ENCODE measurements around the gene SH2D3C. TPM values are rescaled to one million over a fixed set of nuclear protein-coding genes. Genes with fewer than 3 reads are reported as not detected.

Gene SH2D3C
- total RNA-seq, 1 donor from 2014 or later: 0.17 TPM

DNA sequence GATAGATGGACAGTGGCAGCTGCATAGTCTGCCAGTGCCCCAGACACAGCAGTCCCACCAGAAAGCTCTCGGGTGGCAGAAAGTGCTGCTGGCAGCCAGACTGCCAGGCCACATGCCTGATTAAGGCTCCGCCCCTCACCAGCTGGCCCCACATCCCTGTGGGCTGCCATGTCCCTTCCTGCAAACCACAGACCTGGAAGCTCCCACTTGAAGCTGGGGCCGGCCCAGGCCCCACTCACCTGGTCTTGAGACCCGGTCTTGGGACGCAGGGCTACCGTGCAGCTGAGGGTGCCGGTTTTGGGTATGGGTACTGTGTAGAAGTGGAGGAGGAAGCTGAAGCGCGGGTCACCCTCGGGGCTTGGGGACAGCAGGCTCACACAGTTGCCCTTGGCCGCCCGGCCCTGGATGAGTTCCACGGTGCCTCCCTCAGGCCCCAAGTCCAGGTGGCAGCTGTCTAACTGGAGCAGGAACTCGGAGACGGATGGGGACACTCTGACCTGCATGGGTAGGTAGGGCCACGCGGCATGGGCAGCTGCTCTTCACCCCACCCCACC lies 39.5 kb upstream of the SH2D3C start:
- DNase-seq (ENCODE audit: low read depth): no peak
- H3K36me3 ChIP-seq (ENCODE audit: control insufficient read depth, insufficient read depth, low read length): peaks cover 3% of the 10 kb centered on the region

DNA sequence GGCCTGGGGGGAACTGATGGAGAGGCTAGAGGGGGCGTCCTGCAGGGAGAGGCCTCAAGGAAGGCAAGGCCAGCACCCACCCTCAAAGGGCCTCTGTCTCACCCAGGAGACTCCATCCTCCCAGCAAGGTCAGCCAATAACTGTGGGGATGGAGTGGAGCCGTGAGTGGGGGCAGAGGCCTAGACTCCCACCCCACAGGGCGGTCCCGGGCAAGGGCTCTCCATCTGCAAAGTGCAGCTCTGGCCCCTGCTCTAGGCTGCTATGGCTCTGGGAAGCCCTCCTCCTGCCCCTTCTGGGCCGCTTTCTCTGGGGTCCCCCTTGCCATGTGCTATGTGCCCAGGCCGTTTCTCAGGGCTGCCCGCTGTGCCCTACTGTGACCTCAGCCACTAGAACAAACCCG lies 38.3 kb upstream of the SH2D3C start:
- DNase-seq (ENCODE audit: low read depth): no peak
- no peaks in the 10 kb centered on the region for H3K27me3 ChIP-seq (ENCODE audit: control insufficient read depth, insufficient read depth, low read length)
- peaks cover 5% of the 10 kb centered on the region for H3K36me3 ChIP-seq (ENCODE audit: control insufficient read depth, insufficient read depth, low read length)
- no peak overlapping the region for H3K4me3 ChIP-seq (ENCODE audit: low read depth, low read length)
- TF ChIP-seq, protein P1, sequence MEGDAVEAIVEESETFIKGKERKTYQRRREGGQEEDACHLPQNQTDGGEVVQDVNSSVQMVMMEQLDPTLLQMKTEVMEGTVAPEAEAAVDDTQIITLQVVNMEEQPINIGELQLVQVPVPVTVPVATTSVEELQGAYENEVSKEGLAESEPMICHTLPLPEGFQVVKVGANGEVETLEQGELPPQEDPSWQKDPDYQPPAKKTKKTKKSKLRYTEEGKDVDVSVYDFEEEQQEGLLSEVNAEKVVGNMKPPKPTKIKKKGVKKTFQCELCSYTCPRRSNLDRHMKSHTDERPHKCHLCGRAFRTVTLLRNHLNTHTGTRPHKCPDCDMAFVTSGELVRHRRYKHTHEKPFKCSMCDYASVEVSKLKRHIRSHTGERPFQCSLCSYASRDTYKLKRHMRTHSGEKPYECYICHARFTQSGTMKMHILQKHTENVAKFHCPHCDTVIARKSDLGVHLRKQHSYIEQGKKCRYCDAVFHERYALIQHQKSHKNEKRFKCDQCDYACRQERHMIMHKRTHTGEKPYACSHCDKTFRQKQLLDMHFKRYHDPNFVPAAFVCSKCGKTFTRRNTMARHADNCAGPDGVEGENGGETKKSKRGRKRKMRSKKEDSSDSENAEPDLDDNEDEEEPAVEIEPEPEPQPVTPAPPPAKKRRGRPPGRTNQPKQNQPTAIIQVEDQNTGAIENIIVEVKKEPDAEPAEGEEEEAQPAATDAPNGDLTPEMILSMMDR (IDR thresholded peaks at IDR 0.05; ENCODE audit: insufficient read depth, low read length, poor library complexity, severe bottlenecking): no peak

More for the DNA sequence above, 39.5 kb upstream of the SH2D3C start:
- TF ChIP-seq, protein P1 (IDR thresholded peaks at IDR 0.05; ENCODE audit: insufficient read depth, low read length, poor library complexity, severe bottlenecking): no peak
- Histone ChIP-seq H3K4me3 (ENCODE audit: low read depth, low read length) (no peak overlapping the region), H3K27me3 (ENCODE audit: control insufficient read depth, insufficient read depth, low read length) (no peaks in the 10 kb centered on the region)

DNA sequence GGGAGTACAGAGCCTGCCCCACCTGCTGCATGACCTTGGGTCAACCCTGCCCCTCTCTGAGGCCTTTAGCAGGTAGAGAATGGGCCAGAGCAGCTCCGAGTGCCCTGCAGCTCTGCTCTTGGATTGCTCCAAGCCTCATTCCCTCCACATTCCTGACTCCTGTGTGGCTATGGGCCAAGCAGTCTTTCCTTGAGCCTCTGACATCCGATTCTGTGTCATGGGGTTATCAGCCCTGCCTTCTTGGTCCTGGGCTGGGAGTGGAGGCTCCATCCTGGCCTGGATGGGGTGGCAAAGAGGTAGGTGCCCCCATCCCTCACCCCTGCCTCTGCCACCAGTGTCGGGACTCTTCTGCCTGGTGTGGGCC lies 37.9 kb upstream of the SH2D3C start:
- TF ChIP-seq, protein P1 (IDR thresholded peaks at IDR 0.05; ENCODE audit: insufficient read depth, low read length, poor library complexity, severe bottlenecking): no peak
- Histone ChIP-seq H3K4me3 (ENCODE audit: low read depth, low read length) (no peak overlapping the region), H3K27me3 (ENCODE audit: control insufficient read depth, insufficient read depth, low read length) (no peaks in the 10 kb centered on the region), H3K36me3 (ENCODE audit: control insufficient read depth, insufficient read depth, low read length) (peaks cover 5% of the 10 kb centered on the region)
- DNase-seq (ENCODE audit: low read depth): no peak

DNA sequence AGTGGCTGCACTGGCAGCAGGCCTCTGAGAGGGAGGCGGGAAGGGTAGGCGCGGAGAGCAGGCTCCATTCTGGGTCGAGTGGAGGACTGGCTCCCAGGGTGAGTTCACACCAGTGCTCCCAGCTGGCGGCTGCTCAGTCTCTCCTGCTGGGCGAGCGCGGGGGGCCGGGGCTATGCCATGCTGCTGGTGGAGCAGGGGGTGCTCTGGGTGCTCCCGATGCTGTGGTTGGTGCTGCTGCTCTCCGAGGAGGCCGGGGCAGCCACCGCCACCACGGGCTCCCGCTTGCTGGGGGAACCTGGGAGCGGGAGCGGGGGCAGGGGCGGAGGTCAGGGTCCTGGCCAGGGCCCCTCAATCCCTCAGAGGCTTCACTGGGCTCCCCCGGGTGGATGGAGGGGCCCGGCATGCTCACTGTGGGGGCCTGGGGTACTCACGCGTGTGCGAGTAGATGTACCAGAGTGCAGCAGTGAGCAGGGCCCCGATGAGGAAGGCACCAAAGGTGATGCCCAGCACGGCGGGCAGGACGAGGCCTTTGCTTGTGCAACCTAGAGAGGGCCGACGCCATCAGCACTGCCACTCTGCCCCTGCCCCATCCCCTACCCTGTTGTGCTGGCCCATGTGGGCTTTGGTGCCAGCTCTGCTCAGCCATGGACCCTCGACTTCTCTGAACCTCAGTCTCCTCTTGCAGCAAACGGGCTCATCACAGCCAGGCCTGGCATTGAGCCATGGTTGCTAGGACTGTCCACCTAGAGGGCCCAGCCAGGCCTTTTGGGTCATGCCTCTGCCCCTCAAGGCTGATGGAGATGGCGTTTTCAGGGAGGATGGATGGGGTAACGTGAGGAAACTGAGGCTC lies 37.3 kb upstream of the SH2D3C start:
- H3K4me3 ChIP-seq (ENCODE audit: low read depth, low read length): no peak overlapping the region
- TF ChIP-seq, protein P1 (IDR thresholded peaks at IDR 0.05; ENCODE audit: insufficient read depth, low read length, poor library complexity, severe bottlenecking): no peak
- H3K27me3 ChIP-seq (ENCODE audit: control insufficient read depth, insufficient read depth, low read length): no peaks in the 10 kb centered on the region
- no peak for DNase-seq (ENCODE audit: low read depth)
- H3K36me3 ChIP-seq (ENCODE audit: control insufficient read depth, insufficient read depth, low read length): peaks cover 5% of the 10 kb centered on the region

DNA sequence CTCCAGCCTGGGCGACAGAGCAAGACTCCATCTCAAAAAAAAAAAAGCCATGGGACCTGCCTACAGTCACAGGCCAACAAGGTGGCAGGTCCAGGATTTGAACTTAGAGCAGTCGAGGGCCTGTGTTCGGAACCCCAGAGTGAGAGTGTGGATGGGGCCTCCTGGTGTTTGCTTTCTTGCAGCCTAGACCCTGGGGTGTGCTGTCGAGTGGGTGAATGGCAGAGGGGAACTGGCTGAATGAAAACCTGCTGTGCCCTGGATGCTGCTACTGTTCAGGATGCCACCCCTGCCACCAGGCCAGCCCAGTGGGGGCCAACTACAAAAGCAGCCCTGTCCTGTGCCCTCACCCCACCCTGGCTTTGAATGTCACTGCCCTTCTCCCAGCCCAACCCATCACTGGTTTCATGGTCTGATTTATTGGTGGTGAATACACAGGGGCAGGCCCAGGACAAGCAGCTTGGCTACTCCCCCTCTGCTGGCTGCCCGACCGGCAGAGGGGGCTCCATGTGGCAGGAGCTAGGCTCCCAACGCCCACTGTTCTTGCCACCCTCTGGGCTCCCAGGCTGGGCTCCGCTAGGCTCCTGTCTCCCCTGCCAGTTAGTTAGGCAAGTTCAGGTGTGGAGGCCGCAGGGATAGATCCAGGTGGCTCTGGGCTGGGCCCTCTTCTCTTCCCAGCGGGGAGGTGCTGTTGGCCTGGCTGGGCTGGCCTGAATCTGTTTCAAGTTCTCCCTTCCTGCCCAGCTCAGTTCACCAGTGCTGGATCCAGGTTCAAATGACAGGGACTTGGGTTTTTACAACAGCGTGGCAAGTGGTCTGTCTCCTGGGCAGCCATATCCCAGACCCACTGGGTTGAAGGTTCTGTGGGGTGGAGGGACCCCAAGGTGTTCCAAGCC lies 36.4 kb upstream of the SH2D3C start:
- Histone ChIP-seq H3K36me3 (ENCODE audit: control insufficient read depth, insufficient read depth, low read length) (peaks cover 7% of the 10 kb centered on the region), H3K4me3 (ENCODE audit: low read depth, low read length) (no peak overlapping the region), H3K27me3 (ENCODE audit: control insufficient read depth, insufficient read depth, low read length) (no peaks in the 10 kb centered on the region)
- TF ChIP-seq, protein P1 (IDR thresholded peaks at IDR 0.05; ENCODE audit: insufficient read depth, low read length, poor library complexity, severe bottlenecking): no peak
- no peak for DNase-seq (ENCODE audit: low read depth)
